ENCODE data around the gene MAGEB1.

MAGEB1 gene, protein sequence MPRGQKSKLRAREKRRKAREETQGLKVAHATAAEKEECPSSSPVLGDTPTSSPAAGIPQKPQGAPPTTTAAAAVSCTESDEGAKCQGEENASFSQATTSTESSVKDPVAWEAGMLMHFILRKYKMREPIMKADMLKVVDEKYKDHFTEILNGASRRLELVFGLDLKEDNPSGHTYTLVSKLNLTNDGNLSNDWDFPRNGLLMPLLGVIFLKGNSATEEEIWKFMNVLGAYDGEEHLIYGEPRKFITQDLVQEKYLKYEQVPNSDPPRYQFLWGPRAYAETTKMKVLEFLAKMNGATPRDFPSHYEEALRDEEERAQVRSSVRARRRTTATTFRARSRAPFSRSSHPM

DNA sequence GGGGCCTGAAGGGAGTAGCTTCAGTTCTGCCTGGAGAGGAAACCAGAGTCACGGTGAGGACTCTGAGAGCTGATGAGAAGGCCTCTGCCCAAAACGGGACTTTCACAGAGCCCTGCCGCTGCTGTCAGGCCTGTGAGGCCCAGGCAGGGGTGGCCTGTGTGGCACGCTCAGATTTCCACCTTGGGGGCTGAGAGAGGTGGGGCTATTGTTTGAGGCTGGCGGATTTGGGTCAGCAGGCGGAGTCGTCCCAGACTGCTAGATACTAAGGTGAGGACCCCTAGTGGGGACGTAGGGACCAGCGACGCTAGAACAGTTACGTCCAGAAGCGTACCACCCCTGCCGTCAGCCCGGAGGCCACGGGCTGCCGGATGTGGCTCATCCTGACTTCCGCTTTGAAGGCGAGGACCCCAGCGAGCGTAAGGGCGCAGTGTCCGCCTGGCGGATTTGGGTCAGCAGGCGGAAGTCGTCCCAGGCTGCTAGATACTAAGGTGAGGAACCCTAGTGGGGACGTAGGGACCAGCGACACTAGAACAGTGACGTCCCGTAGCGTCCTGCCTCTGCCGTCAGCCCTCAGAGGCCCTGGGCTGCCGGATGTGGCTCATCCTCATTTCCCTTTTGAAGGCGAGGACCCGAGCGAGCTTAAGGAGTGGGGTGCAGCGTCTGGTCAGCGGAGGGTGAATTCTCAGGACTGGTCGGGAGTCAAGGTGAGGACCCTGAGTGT lies at the start of gene MAGEB1:
Gene MAGEB1 (plus strand): TSS at position 378 of the 721 bp plus-strand sequence. CDS start 3,348 bp downstream, outside the sequence.
- DNase-seq = no peak

DNA sequence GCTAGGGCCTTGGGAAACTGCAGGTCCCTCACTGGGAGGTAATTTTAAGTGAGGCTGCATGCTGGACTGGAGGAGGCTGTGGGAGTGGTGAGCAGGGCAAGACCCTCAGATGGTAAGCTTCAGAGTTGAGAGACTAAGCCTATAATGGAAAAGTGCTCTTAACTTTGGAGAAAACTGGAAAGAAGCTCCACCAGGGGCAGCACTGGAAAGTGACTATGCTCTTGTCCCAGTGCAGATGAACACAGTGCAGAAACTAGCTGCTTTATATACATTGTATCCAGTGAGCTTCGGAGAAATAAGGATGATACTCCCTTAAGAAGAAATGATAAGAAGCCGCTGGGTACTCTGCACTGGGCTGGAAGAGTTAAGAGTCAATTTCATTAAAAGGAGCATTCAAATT lies 34.8 kb upstream of the MAGEB1 start:
- DNase-seq = no peak

DNA sequence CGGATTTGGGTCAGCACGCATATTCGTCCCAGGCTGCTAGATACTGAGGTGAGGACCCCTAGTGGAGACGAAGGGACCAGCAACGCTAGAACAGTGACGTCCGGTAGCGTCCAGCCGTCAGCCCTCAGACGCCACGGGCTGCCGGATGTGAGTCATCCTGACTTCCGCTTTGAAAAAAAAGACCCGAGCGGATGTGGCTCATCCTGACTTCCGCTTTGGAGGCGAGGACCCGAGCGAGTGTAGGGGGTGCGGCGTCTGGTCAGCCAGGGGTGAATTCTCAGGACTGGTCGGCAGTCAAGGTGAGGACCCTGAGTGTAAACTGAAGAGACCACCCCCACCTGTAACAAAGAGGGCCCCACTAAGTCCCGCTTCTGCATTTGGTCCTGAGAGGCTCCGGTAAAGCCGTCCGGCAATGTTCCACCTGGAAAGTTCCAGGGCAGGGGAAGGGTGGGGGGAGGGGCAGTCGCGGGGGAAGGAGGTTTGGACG lies 31.5 kb upstream of the MAGEB1 start, which contains the start of gene MAGEB2:
Gene MAGEB2 (plus strand): TSS at position 207 of the 487 bp plus-strand sequence. CDS start 3,018 bp downstream, outside the sequence.
- DNase-seq = no peak

DNA sequence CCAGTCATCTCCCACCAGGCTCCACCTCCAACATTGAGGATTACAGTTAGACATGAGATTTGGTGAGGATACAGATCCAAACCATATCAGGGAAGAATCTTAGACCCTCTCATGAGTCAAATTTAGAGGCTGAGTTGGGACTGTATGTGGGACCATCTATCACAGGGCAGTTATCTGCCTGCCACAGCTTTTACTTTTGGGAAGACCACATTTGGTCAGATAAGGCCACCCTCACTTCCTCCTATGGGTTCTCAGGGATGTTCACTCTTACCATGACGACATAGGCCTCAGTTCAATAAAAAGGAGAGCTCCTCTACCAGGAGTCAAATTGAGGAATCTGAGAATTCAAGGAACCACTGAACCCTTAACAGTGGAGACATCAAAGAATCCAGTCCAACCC lies 29.5 kb upstream of the MAGEB1 start:
- DNase-seq = no peak

DNA sequence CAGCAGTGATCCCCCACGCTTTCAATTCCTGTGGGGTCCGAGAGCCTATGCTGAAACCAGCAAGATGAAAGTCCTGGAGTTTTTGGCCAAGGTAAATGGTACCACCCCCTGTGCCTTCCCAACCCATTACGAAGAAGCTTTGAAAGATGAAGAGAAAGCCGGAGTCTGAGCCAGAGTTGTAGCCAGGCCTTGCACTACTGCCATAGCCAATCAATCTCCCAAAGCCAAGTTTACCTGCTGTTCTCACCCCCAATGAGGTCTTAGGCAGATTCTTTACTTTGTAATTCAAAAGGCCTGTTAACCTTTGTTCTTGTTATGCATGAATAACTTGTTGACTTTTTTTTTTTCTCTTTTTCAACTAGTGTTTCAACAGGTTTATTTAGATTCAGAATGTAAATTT lies 27.6 kb upstream of the MAGEB1 start:
- DNase-seq = no peak

DNA sequence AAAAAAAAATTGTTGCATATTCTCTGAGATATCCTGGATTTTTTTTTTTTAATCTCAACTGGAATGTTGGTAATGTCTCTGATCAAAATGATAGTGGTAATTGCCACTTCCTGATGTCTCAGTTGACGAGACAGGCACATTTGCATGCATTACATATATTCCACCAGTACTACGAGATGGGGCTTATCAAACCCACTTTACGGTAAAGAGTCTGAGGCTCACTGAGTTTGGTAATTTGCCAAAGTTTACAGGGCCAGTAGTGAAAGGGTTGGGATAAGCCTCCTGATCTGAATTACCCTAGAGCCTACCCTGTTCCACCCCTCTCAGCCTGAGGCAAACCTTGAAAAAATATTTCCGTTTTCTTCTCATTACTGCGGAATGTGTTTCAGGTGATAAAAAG lies 26.3 kb upstream of the MAGEB1 start:
- no peak for DNase-seq

DNA sequence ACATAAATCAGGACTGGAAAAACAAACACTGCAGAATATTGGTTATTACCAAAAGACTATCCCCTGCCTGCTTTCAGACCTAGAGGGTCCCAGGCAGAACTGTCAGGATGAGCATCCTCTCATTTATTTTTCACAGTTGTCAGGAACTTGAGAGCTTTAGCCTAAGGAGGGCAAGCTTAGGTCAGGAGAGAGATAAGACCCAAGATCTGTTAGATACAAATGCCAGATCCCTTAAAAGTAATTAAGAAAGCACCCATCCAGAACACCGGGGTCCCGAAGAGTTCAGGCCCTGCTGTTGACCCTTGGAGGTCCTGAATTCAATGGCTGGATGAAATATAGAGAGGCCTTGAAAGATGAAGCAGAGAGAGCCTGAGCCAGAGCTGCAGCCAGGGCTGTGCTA lies 22.4 kb upstream of the MAGEB1 start:
- no peak for DNase-seq

DNA sequence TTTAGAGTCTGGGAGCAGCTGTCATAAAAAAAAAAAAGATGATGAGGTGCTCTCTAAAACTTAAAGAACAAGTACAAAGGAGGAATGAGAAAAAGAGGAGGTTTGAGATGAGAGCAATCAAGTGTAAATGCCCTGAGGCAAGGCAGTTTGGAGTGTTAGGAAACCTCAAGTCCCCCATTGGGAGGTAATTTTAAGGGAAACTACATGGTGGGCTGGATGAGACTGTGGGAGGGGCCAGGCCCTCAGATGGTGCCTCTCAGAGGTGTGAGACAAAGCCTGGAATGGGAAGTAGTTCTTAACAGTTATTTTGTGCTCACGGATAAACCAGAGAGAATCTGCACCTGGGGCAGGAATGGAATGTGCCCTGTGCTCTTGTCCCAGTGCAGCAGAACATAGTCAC lies 18.4 kb upstream of the MAGEB1 start:
- DNase-seq = no peak

DNA sequence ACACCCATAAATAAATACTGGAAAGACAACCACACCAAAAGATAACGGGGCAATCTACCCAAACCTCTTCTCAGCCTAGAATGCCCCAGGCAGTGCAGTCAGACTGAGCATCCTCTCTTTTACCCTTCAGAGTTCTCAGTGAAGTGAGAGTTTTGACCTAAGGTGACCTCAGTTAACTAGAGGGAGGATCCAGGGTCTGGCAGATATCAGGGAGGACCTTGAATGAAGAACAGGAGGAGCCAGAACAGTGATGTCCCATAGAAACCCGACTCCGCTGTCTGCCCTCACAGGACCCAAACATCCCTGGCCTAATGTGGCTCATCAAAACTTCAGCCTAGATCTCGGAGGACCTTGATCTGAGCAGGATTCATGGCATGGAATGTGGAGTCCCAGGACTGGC lies 16.6 kb upstream of the MAGEB1 start, which contains the start of gene MAGEB3:
Gene MAGEB3 (plus strand): TSS at position 263 of the 400 bp plus-strand sequence. CDS start 5,268 bp downstream, outside the sequence.
- no peak for DNase-seq

DNA sequence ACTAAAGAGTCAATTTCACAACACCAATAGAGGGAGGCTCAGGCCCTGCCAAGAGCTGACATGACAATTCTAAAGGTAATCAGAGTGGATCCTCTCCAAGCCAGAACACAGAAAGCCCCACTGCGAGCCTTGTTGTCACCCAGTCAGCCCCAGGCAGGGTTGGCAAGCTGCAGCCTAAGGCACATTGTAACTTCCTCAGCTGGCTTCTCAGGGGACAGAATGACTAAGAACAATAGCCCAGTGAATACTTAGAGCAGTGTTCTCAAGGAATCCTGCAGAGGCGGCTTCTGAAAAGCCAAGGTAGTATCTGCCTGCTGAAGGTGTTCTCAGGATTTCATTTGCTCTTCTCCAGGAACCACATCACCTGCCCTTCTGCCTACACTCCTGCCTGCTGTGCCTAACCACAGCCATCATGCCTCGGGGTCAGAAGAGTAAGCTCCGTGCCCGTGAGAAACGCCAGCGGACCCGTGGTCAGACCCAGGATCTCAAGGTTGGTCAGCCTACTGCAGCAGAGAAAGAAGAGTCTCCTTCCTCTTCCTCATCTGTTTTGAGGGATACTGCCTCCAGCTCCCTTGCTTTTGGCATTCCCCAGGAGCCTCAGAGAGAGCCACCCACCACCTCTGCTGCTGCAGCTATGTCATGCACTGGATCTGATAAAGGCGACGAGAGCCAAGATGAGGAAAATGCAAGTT lies 5.1 kb upstream of the MAGEB1 start, which contains the start of gene MAGEB4:
Gene MAGEB4 (plus strand): TSS at position 277 of the 692 bp plus-strand sequence. CDS start 136 bp downstream, at position 413.
- no peak for DNase-seq

DNA sequence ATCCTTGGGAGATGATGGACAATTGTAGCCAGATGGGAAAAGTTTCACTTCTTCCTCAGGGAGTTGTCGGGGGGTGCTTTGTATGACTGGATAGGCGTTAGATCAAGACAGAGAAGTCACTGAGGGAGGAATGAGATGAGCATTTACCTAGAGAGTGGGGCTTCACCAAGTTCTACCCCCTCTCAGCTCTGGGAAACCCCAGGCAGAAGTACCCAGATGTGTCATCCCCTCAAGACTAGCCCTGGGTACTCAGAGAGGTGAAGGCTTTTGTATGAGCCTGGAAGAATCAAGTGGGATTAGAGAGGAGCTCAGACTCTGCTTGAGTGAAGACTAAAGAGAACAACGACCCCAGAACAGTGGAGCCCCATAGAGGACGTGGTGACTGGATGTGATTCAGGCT lies 1.9 kb downstream of the MAGEB1 start:
- no peak for DNase-seq

DNA sequence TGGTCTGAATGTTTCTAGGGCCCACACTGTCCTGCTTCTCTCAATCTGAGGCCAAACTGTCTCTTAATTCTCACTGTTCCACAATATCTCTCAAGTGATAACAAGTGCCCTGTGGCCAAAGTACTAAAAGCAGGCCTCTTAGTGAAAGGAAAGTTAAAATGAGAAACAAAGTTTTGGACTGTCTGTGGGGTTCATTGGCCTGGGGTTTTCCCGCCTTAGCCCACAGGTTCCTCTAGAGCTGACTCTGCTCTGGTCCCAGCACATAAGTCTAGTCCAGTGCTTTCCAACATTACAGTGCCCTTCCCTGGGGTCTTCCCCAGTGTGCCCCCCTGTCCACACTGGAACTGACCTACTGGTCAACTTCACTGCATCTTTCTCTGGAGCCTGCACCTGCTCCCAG lies 6.3 kb downstream of the MAGEB1 start:
- DNase-seq = no peak

DNA sequence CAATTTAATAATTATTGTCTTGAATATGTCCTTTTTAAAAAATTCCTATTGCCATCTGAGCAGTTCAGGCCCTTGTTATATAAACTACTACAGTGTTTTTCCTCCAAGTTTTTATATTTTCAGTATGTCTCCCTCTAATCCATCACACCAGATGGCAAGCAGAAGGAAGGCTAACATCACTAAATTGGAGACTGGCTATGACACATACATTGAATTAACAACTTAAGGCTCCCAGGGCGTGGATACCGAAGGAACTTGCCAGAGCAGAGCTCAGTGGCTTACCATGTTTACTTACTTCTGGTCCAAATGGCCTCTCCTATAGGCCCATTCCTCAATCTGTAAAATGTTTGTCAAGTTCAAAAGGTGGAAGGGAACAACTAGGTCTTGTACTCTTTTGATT lies 13.0 kb downstream of the MAGEB1 start:
- DNase-seq = no peak

DNA sequence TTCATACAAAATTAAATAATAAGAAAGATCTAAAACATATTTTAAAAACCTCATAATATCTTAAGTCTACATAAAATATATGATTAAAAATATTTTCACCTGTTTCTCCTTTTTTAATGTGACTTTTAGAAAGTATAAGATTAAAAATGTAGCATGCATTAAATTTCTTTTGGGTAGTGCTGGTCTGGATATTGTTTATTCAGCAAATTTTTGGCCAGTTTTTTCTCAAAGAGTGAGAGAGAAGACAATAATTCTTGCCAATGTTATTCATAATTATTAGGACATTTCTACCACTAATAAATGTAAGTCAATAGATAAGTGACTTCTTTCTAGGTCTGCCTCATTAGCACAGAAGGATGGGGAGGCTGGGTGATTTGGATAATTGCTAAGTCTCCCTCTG lies 14.1 kb downstream of the MAGEB1 start:
- DNase-seq = no peak

DNA sequence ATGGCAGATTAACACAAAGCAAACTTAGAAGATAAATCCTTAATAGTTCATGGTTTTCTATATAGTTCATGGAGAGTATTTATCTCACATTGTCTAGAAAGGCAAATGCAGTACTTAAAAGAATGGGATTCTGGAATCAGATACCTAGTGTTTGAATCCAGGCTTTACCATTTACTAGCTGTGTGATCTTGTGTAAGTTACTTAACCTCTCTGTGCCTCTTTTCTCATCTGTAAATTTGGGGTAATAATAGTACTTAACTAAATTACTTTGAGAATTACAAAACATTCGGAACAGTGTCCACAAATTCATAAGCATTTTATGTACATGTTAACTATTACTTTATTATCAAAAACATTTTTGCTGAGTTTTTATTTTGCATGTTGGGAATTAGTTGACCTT lies 15.8 kb downstream of the MAGEB1 start:
- DNase-seq = no peak

DNA sequence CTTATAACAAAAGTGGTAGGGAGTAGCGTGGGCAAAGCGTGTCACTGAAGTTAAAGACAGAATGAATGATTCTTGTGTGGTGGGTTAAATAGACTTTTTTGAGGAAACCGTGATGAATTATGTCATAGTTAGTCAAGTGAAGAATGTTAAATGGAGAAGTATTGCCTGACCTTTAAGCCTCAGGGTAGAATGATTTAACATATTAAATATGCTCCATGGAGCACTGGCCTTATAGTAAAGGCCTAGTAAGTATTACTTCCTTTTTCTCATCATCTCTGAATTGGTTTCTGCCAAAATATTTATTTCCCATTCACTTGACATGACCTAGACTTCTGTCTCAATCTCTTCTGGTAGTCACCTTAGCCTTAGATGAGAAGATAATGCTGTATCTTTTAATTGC lies 23.7 kb downstream of the MAGEB1 start:
- DNase-seq = no peak

DNA sequence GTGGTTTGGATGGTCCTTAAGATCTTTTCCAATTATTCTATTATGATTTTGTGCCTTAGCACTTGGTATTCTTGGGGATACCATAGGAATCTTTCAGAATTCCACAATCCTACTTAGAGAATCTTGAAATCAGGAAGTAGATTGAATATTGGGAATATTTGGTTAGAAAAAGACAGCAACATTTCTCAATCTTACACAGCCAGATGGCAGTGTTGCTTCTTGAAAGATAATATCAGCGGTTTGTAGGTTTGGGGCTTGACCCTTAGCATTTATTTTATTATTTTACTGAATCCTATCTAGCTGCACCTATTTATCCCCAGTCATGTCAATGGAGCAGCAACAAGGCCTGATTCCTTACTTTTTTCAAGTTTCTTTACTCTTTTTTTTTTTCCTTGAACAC lies 28.6 kb downstream of the MAGEB1 start:
- DNase-seq = no peak

DNA sequence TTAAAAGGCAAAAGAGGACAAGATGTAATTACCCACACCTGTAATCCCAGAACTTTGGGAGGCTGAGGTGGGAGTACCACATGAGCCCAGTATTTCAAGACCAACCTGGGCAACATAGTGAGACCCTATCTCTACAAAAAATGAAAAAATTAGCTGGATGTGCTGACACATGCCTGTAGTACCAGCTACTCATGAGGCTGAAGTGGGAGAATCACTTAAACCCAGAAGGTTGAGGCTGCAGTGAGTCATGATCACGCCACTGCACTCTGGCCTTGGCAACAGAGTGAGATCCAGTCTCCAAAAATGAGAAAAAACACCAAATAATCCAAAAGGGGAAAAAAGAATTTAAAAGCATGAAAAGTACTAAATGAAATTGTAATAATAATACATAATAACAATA lies 31.4 kb downstream of the MAGEB1 start:
- no peak for DNase-seq

DNA sequence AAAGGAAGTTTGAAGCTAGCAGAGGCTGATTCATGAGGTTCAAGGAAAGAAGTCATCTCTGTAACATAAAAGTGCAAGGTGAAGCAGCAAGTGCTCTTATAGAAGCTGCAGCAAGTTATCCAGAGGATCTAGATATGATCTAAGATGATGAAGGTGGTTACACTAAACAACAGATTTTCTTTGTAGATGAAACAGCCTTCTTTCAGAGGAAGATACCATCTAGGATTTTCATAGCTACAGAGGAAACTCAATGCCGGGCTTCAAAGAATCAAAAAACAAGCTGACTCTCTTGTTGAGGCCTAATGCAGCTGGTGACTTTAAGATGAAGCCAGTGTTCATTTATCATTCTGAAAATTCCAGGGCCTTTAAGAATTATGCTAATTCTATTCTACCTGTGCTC lies 33.5 kb downstream of the MAGEB1 start:
- no peak for DNase-seq

DNA sequence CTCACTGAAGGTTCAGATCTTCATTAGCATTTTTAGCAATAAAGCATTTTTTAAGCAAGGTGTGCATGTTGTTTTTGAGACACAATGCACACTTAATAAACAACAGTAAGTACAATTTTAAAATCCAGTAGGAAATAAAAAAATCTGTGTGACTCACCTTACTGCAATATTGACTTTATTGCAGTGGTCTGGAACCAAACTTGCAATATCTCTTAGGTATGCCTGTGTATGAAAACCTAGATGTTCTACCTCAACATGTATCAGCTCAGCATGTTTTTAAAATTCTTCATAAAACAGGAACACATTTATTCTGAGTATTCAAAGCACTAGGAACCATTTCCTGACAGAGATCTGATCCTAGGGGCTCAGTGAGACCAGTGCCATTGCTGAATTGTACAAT lies 35.6 kb downstream of the MAGEB1 start:
- no peak for DNase-seq

DNA sequence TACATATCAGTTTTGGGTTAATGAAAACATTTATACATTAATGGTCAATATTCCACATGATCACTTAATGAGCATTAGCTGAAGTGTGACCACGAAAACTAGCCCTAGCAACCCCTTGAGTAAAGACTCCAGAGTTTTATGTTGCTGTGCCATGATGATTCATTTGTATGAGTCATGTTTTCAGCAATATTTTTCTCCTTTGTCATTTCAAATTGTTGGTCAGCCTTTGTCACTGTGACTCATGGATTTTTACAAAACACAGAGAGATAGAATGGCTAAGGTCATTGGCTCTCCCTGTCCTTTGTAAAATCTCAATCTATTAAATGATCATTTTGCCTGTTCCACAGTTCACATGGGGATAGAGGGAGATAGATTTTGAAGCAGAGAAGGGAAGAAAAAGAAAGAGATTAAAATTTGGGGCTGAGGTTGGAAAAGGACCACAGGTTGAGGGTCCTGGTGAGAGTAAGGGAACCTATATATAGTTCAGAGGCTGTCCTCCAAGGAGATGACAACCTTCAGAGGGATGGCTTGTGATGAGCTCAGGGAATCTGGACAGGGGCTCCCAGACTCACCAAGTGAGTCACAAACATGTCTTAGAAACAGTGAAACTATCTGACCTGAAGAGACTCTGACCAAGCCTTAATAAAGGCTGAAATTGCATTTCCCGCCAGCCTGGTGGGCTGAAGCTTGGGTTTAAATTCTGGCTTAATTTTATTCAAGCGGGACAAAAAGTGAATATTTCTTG lies 36.7 kb downstream of the MAGEB1 start:
- DNase-seq = no peak

DNA sequence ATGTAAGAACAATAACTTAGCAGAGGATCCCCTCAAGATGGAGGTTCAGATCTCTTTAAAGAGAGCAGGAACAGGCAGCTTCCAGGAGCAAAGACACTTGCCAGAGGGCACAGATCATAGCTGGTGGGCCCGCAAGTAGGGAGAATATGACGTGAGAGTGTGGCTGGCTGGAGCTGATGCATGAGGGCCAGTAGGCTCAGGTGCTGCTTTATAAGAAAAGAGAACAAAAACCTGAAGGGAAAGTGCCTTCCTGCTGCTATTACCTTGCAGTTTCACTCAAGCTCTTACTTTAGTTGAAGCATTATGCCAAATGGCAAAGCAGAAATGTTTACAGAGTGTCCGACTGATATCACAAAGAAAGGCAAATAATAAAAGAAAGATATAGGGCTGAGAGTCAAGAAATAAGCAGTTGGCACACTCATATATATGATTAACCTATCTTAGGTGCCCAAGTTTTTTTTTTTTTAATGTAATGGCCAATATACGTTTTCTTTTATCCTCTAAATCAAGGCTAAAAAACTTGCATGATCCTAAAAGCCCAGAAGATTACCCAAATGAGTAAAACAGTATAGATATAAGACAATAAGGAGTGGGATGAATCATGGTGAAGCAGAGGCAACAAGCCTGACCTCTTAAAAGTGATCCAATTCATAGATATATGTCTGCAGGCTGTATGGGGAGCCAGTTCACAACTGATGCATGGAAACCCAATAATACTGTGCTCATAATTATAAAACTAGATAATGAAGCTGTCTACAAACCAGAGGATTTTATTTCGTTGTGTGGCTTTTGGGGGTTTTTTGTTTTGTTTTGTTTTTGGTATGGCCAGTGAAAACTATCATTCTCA lies 49.7 kb downstream of the MAGEB1 start:
- DNase-seq = no peak

Measured in NCI-H1105 treated with DMSO at 0.1 percent for 48 hours (cell line).